ENCODE results near the gene MED17.
"Not testable (repeated sequence)": the region's sequence is repeated elsewhere in the genome, so short reads cannot be mapped to it uniquely, and the experiment has no call there.

DNA sequence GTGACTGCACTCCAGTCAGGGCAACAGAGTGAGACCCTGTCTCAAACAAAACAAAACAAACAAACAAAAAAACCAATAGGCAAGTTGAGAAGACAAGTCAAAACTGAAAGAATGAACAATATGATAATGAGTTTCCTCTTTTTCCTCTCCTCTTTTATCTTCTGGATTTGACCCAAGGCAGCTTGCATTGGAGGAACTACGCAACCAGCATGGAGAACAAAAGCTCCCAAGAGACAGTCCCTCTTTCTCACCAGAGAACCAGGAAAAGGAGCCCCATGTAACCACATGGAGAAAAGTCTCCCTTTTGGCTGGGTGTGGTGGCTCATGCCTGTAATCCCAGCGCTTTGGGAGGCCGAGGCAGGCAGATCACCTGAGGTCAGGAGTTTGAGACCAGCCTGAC is 9.5 kb upstream of the MED17 start:
- TF ChIP-seq, protein P1, sequence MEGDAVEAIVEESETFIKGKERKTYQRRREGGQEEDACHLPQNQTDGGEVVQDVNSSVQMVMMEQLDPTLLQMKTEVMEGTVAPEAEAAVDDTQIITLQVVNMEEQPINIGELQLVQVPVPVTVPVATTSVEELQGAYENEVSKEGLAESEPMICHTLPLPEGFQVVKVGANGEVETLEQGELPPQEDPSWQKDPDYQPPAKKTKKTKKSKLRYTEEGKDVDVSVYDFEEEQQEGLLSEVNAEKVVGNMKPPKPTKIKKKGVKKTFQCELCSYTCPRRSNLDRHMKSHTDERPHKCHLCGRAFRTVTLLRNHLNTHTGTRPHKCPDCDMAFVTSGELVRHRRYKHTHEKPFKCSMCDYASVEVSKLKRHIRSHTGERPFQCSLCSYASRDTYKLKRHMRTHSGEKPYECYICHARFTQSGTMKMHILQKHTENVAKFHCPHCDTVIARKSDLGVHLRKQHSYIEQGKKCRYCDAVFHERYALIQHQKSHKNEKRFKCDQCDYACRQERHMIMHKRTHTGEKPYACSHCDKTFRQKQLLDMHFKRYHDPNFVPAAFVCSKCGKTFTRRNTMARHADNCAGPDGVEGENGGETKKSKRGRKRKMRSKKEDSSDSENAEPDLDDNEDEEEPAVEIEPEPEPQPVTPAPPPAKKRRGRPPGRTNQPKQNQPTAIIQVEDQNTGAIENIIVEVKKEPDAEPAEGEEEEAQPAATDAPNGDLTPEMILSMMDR (conservative IDR thresholded peaks at IDR 0.05; ENCODE audit: low read length) = not testable (repeated sequence)
- TF ChIP-seq EZH2phosphoT487 (IDR thresholded peaks at IDR 0.05; ENCODE audit: borderline replicate concordance, low read depth, low read length) = not testable (repeated sequence)
